Central memory CD4-positive, alpha-beta T cell (primary cell): Measurements from ENCODE around the gene MYL3.
"Not testable (repeated sequence)": the region's sequence is repeated elsewhere in the genome, so short reads cannot be mapped to it uniquely, and the experiment has no call there.

Experiments used
- DNase-seq: peaks from one replicate; pipeline ENCODE4 v3.0.0; 2022
- total RNA-seq, 3 experiments: gene quantifications; one replicate each; lab custom pipeline; 2026; lab: John Stamatoyannopoulos, UW

The MYL3 gene
- 0 to 0.39 (median 0) reads per million in 3 experiments for total RNA-seq

GRCh38 chr3:46863261-46863782, at the start of gene MYL3:
Gene MYL3, minus strand, starts transcription at chr3:46863444. Its CDS starts 54 bp downstream, at chr3:46863390.
- no peak for DNase-seq

DNA sequence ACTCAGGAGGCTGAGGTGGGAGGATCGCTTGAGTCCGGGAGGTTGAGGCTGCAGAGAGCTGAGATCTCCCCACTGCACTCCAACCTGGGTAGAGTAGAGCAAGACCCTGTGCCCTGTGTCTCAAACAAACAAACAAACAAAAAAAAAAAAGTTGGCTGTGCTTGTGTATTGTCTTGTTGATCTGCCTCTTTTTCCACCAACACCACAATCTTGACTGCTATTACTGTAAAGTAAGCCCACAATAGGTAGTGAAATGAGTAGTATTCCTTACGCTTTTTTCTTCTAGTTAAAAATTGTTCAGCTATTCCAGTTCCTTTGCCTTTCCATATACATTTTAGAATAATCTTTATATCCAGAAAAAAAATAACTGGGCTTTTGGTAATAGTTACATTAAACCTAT, 49.7 kb upstream of the MYL3 start:
- no peak for DNase-seq

GRCh38 chr3:46910914-46911313, 47.7 kb upstream of the MYL3 start:
- DNase-seq: not testable (repeated sequence)

- no peak for DNase-seq
Measured at GRCh38 chr3:46910166-46910760, 47.0 kb upstream of the MYL3 start.

GRCh38 chr3:46909535-46910161, 46.4 kb upstream of the MYL3 start:
- peak; percentile 65 for DNase-seq

DNA sequence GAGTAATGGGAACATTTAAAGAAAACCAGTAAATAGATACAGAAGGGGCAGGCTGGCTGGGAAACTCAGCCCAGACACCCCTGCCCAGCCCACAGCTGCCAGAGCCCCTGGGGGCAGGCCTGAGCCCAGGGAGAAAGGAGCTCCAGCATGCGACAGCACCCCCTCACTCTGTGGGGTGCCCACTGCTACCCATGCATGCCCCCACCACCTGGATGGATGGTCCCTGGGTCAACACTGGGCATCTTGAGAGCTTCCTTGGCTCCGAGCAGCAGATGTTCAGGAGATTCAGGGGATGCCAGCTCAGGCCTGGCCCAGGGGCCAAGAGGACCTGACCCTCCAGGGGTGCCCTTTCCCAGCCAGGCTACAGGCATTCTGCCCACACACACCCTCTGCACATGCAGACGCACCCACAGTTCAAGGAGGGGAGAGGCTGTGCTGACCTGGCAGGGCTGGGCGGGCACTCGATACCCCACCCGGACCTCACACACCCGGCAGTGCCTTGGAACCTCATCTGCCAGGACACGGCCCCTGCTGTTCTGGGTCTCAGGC, 45.8 kb upstream of the MYL3 start:
- no peak for DNase-seq

- DNase-seq: no peak
Measured at GRCh38 chr3:46908294-46908985, 45.2 kb upstream of the MYL3 start.

- no peak for DNase-seq
Measured at GRCh38 chr3:46907960-46908293, 44.7 kb upstream of the MYL3 start.

GRCh38 chr3:46907271-46907670, 44.0 kb upstream of the MYL3 start:
- no peak for DNase-seq

DNA sequence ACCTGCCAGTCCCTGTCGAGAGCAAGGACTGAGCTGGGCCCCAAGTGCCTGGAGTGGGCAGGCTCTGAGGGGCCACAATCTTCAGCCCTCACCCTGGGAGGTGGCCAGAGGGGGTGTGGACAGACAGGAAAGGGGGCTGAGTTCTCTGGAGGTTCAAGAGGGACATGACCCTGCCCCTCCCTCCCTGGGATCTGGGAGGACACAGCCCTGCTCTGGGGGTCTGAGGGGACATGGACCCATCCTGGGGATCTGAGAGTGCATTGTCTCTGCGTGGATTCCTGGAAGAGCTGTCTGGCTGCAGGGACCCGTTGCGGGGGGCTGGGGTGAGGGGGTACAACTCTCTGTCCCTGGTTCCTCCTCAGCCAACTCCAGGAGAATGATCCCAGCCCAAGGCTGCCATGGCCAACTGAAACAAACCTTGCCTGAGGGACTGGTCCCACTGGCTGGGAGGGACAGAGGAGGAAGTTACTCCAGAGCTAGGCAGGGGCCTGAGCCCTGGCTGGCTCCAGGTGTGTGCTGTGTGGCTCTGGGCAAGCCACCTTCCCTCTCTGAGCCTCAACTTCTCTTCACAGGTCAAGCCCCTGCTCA, 43.3 kb upstream of the MYL3 start:
- DNase-seq: no peak

DNA sequence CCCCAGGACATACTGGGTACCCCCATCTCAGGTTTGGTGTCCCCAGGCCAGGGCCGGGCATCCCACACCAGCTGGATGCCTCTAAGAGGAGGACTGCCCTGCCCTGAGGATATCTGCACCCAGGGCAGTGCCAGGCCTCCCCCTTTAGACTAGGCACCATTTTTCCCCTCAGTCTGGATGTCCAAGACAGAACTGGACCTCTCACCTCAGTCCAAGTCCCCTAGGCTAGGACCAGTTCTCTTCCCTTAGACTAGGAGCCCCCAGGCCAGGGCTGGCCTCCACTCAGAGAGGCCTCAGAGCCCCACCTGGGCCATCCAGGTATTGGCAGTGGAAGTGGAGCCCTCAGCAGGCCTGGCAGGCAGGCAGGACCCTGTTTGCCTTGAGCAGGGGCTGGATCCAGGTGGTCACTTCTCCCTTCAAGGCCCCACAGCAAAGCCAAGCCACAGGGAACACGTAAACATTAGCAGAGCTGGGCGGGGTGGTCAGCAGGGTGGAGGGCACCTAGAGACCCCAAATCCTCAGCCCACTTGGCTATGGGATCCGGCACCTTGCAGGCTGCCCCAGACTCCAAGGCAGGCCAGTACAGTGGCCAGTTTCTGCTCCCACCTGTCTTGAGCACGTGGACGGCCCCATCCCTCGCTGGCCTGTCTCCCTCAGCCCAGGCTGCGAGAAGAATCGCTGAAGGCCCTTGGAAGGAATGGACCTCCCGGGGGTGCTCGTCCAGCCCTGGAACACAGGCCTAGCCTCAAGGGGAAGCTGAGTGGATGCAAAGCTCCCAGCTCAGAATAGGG, 42.6 kb upstream of the MYL3 start:
- no peak for DNase-seq

DNA sequence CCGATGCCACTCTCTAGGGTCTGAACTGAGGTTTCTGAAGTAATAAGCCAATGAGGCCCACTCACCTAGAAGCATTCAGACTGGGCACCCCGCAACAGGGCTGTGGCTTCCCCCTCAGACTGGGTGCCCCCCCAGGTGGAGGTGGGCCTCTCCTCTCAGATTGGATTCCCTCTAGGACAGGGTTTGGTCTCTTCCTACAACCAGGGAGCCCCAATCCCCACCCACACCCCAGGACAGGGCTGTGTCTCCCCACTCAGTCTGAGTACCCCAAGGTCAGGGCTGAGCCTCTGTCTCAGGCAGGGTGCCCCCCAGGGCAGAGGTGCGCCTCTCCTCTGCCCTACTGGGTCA, 41.9 kb upstream of the MYL3 start:
- no peak for DNase-seq

GRCh38 chr3:46904303-46905212, 41.3 kb upstream of the MYL3 start:
- no peak for DNase-seq

- no peak for DNase-seq
Measured at GRCh38 chr3:46903341-46904302, 40.4 kb upstream of the MYL3 start.

- no peak for DNase-seq
Measured at GRCh38 chr3:46902188-46902631, 39.0 kb upstream of the MYL3 start.

DNA sequence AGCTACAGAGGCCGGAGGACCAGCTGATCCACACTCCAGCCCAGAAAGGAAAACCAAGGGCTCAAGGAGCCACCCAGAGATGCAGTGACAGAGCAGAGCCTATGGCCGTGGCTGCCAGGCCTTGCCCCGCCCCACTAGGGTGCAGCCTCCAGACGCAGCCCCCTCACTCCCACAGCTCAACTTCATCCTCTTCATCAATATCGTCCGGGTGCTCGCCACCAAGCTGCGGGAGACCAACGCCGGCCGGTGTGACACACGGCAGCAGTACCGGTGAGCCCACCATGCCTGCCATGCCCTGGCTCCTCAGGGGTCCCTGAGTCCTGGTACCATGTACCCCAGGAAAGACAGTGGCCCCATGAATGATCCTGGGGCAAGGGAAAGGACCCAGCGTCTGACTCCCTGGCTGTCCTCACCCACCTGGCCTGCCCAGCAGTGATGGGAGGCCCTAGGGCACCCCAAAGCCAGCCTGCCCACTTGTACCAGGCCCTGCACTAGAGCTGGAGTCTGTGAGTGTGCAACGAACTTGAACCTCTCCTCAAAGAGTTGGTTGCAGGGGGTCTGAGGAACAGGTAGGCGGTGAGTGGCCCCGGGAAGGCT, 38.4 kb upstream of the MYL3 start:
- no peak for DNase-seq

- DNase-seq: no peak
Measured at GRCh38 chr3:46901061-46901460, 37.8 kb upstream of the MYL3 start.

GRCh38 chr3:46900356-46900755, 37.1 kb upstream of the MYL3 start:
- DNase-seq: no peak

GRCh38 chr3:46900007-46900292, 36.7 kb upstream of the MYL3 start:
- DNase-seq: no peak
